Caki2 (cell line): ENCODE data around the gene PTTG1IP2. TPM values are rescaled to one million over a fixed set of nuclear protein-coding genes. Genes with fewer than 3 reads are reported as not detected.
"Not testable (repeated sequence)": the region's sequence is repeated elsewhere in the genome, so short reads cannot be mapped to it uniquely, and the experiment has no call there.

ENCODE experiments used
- DNase-seq: peaks from one replicate; pipeline ENCODE4 v3.0.0-alpha.2; 2015; ENCODE audit warnings: low read depth
- in situ Hi-C: cut with HindIII; loops from 2 replicates; pipeline ENCODE4 v1.10.0; 2016; ENCODE audit warnings: low sequenced_read_pairs, low pct_unique_long_range_greater_than_20kb, mixed read lengths
- total RNA-seq: library from RNA; depleted of rRNA; stranded (reverse); fragments of >200 nt; shearing (Covaris generic); gene quantifications from 2 replicates; pipeline ENCODE4 v1.2.3, GENCODE V29; 2014; ENCODE audit warnings: low replicate concordance; rRNA removed

PTTG1IP2 gene
- total RNA-seq = not detected in 2 replicates

DNA sequence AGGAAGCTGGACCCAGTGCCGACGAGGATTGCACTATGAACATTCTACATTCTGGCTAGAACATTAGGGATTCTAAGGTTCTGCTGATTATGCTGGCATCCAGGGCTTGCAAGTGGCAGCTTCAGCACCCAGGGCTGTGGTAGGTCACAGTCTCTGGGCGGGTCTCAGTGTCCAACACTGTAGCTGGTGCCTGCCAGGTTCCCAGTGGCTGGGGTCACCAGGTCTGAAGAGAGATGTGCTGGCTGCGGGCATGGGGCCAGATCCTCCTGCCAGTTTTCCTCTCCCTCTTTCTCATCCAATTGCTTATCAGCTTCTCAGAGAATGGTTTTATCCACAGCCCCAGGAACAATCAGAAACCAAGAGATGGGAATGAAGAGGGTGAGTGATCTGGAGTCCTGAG, at the start of gene PTTG1IP2:
PTTG1IP2 (plus strand) TSS at position 86 of the 400 bp plus-strand sequence; CDS start at position 234, 148 bp downstream.
- no peak for DNase-seq
- in situ Hi-C loops = no loop called here

DNA sequence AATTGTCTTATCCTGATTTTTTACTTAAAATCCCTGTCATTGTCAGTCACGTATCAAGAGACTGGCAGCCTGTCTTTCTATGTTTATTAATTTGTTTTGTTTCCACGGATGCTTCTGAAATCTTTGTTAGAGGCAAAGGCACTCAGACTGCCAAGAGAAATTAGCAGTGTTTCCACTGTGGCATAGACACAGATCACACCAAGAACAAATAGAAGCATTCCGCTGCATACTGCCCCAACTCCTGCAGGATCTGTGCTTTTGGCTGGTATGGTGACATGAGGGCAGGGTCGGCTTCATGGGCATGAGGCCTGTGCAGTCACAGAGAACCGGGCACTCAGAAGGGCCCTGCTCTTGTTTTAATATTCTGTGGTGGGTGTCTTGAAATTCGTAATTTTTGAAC, 47.8 kb upstream of the PTTG1IP2 start:
- no peak for DNase-seq
- in situ Hi-C loops = no loop called here

DNA sequence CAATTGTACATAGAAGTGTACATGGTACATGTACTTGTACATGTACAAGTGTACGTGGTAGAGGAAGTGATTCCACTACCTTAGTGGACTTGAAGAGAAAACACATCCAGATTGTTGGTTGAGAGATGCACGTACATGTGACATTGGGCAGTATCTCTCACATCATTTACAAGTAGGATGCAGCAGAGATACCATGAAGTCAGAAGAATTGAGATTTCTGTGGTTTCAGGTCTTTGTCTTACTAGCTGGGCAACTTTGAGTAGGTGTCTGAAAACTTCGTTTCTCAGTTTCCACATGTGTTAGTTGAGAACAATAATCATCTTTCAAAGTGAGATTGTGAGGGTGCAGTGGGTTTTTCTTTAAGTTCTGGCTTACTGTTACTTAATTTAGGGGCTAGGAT, 44.7 kb upstream of the PTTG1IP2 start:
- in situ Hi-C loops = no loop called here
- no peak for DNase-seq

DNA sequence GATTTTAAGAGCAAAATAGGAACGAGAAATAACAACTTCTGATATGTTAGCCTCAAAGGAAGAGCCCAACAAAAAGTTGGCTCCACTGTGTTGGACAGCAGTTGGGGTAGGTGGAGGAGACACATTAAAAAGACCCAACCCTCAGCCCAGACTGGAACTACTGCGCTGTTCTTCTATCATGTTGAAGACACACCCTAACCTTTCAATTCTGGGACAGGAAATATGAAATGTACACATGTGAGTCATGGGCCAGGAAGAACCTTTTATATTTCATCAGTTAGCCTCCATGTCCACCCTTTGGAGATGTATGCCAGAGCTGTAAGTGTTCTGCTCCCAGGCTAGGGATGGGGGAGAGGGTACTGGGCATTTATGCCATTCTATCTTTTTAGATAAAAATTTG, 44.1 kb upstream of the PTTG1IP2 start:
- in situ Hi-C loops = no loop called here
- DNase-seq = no peak

DNA sequence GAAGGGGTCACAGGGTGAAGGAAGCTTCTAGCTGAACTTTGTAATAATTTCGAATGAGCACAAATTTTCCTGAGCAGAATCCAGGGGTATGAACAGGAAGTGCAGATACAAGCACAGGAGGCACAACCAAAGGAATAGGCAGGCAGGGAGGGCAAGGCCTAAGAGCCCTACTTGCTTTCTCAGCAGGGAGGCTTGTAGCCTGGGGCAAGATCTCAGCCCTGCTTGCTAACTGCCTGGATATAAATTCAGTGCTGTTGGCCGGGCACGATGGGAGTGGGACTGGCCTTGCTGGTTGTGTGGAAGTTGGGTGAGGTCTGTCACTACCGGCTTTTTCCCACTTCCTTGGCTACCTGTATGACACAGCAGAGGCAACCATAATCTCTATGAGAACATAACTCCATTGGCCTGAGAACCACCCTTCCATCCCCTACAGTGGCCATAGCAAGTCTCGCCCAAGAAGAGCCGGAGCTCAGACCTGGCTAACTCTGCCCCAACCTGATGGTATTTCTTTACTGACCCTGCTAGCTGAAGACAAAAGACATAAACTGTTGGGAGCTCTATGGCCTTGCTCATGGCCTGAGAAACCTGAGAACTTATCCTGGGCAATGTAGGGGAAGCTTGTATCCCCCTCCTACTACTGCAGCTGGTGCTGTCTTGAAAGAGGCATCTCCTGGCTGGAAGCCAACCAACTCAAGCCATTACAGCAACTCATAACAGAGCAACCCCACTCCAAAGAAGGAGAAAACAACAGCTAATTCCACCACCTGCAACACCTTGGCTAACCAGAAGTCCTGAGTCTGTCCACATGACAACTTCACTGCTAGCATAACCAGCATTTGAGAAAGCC, 38.6 kb upstream of the PTTG1IP2 start:
- in situ Hi-C loops = no loop called here

DNA sequence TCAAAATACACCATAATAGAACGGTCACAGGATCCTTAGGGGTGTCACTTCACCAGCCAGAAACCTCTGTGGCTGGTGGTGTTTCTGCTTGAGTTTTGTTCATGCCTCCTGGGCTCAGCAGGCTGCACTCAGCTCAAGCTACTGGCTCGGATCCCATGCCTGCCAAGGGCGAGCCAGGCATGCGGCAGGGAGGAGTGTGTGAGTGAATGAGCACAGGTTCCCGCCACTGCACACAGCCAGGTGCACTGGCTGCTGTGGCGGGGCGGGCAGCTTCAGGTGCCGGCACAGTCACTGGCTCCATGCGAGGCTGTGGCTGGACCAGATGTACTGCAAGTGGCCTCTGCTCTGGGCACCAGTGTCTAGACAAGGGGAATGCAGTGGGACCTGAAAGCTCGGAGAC, 36.7 kb upstream of the PTTG1IP2 start:
- in situ Hi-C loops = no loop called here
- DNase-seq = no peak

More for the DNA sequence above, 38.6 kb upstream of the PTTG1IP2 start:
- no peak for DNase-seq

DNA sequence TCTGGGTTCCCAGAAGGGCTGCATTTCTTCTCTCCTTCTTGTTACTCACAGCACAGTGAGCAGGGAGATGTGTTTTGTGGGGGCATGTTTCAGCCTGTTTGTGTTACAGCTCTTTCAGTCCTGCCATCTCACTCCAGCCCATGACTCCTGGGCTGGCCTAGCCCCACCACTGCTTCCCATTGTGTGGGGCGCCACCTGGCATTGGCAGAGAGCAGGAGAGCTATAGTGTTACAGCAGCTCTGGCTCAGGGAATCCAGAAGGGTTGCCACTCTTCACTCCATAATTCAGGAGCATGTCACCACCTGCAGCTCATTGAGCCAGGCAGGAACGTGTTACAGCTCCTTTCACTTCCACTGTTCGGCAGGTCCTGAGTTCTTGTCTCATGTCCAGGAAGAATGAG, 36.2 kb upstream of the PTTG1IP2 start:
- in situ Hi-C loops = no loop called here
- no peak for DNase-seq

DNA sequence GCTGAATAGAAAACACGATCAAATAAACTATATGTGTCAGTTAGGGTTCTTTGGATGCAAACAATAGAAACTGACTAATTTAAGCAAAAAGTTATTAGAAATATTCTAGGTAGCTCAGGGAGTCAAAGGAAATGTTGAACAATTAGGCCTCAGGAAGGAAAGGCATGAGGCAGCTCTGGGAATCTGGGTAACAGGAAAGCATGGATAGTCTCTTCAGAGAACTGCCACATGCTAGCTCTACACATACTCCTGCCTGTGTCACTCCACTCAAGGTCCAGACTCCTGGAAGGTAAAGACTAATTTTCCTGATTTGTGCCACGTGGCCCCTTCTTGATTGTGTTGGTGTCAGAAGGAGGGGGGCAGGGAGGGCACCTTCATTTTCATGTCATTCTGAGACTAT, 23.8 kb upstream of the PTTG1IP2 start:
- in situ Hi-C loops = no loop called here
- DNase-seq = no peak

DNA sequence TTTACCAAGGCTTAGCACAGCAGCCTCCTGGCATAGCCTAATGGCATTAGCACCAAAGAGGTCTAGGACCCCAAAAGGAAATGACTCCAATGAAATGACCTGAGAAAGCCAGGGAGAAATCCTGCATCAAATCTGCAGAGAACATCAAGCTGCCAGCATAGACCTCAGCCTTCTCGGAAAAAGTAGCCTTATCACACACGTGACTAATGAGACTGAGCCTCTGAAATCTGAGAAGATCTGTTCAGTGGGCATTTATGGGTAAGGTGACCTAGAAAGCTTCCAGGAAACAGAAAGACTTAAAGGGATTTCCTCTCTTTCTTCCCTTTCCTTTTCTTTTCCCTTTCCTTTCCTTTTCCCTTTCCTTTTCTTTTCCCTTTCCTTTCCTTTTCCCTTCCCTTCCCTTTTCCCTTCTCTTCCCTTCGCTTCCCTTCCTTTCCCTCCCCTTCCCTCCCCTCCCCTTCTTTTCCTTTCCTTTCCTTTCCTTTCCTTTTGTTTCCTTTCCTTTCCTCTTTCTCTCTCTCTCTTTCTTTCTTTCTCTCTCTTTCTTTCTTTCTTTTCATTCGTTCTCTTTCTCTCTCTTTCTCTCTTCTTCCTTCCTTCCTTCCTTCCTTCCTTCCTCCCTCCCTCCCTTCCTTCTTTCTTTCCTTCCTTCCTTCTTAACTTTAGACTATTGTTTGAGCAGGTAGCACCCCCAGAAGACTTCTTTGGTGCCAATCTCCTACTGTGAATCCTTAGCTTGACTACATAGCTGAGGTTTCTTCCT, 23.1 kb upstream of the PTTG1IP2 start:
- no peak for DNase-seq
- in situ Hi-C loops = no loop called here

DNA sequence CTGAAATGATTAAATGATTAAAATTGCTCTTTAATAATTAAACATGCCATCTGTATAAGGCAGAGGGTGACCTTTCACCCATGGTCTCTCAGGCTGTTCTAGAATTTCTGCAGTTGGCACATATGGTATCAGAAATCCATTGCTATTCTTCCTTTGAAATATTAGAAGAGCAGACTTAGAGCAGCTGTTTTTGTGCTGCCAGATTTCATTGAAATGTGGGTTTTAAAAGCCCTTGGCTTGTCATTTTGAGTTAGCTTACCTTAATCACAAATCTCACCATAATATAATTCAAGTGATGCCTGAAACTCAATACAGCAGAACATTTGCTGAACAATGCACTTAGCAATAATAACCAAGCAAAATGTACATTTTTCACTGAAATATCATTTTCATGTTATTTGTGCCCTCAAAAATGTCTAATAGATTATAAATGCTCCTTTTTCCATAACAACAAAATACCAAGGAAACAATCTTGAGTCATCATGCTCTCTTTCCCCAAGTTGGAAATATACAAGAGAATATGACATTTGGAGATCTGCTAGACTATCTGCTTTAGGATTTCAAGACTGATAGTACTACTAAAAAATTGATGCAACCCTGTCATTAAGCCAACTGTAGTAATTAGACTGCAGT, 16.1 kb upstream of the PTTG1IP2 start:
- no peak for DNase-seq
- in situ Hi-C loops = no loop called here

DNA sequence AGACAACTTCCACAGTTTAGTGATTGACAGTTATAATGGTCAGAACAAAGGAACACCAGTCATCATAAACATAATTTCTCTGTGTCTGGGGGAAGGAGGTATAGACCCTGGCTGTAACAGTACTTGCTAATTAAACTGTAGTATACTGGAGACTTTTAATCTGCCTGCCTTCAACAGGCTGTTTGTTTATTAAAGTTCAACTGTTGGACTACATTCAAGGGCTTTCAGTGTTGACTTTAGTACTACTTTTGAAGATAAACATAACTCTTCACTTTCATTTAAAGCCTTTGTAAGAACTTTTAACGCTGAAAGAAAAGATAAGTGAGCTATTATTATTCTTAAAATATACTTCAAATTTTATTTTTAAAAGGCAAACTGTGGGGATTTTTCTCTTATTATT, 15.5 kb upstream of the PTTG1IP2 start:
- DNase-seq = no peak
- in situ Hi-C loops = no loop called here

DNA sequence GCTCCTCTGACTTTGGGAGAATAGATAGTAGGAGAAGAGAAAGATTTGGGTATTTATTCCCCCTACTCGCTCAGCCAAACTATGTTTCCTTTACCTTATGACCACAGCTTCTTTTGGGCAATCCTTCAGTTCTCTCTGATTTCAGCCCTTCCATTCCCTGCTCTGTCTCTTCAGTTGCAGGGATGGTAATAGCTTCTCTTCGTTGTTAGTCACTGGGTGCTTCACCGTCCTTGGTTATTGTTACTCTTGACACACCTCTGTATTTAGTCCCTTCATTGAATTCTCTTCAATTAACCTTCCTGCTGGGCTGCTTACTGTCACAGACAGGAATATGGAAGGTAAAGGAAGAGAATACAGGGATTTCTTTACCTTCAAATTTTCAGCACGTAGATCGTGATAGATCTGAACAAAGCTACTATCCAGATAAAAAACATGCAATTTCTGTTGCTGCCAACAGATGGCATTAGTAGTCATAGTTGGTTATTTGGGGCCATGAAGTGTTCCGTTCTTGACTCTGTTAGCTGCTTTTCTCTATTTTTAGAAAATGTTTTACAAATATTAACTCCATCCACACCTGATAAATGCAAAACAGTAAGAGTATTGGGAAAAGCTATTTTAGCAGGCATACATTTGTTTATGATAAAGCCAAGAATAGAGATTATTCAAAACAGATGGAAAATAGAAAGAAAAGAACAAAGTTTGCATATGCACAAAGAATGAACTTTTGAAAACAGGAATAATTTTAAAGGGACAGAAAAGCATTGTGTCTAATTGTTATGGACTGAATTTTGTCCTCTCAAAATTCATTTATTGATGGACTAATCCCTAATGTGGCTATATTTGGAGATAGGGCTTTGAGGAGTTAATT, 14.0 kb upstream of the PTTG1IP2 start:
- in situ Hi-C loops = no loop called here
- DNase-seq = peak; percentile 37

DNA sequence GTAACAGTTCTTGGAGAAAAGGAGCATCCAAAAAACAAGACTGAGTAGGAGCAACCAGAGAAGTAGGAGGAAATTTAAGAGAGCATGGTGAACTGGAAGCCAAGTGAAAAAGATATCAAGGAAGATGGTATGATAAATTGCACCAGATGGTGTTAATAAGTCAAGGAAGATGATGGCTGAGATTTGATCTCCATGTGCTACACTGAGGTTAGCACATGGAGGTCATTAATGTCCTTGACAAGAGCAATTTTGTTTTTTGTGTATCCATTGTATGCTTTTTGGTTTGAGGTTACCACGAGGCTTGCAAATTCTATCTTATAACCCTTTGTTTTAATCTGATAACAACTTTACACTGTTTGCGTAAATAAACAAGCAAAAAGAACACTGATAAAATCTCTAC, 11.3 kb upstream of the PTTG1IP2 start:
- no peak for DNase-seq
- in situ Hi-C loops = no loop called here

DNA sequence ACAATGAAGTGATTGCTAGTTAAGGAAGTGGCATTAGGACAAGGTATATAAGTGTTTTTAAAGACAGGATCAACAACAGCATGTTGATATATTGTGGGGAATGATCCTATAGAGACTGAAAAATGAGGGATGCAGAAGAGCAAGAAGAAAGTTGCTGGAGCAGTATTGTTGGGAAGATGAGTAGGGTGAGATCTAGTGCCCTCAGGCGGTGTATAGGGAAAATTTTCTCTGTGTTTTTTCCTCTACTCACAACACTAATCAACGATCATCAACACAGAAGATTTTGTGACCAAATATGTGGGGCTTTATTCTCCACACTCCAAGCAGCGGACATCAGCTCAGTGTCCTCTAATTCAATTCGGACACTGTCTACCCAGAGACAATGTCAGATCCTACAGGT, 9.6 kb upstream of the PTTG1IP2 start:
- no peak for DNase-seq
- in situ Hi-C loops = no loop called here

DNA sequence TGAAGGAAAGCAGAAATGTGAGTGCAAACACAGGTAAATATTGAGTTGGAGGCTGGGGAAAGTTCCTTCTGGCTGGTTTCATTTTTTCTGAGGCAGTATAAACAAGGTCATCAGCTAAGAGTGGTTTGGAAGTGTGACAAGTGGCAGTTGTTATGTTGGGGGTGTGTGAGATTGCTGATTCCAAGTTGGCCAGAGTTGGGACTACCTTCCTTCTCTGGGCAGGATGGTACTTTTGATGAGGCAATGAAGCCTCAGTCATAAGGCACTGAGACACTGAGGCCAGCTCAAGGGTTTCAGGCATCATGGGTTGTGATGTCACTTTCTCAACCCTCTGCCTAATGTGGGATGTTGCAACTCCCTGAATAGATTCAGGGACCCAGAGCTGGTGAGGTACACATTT, 8.2 kb upstream of the PTTG1IP2 start:
- in situ Hi-C loops = no loop called here
- DNase-seq = no peak

DNA sequence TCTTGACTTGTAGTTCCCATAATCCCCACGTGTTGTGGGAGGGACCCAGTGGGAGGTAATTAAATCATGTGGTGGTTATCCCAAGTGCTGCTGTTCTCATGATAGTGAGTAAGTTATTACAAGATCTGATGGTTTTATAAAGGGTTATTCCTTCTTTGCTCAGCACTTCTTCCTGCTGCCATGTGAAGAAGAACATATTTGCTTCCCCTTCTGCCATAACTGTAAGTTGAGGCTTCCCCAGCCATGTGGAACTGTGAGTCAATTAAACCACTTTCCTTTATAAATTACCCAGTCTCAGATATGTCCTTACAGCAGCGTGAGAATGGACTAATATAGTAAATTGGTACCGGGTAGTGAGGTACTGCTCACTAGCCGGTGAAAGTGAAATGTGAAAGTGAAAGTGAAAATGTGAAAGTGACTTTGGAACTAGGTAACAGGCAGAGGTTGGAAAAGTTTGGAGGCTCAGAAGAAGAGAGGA, 6.2 kb upstream of the PTTG1IP2 start:
- in situ Hi-C loops = not testable (repeated sequence)
- peak; percentile 14 for DNase-seq

DNA sequence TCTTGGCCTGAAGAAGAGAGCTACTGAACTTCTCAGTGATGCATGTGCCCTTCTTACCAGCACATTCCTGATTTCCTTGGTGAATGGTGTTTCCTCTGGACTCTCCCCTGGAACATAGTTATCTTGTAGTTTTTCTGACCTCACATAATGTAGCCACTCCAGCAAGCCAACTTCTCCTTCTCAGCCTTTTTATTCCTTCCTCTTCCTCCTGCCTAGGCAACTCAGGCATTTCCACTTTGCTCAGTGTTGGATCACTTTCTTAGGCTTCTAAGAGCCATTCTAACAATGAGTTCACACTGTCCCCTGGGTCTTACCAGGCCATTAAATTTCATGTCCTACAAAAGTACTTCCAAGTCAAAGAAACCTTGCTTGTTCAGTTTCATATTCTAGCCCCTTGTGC, 3.6 kb upstream of the PTTG1IP2 start:
- in situ Hi-C loops = no loop called here
- DNase-seq = no peak
